Activated CD4-positive, alpha-beta T cell treated with anti-CD3 and anti-CD28 coated beads, Interleukin-2, amount 50 U/mL, for 48 hours (primary cell): ENCODE data around the gene NMT1.

ENCODE experiments used
- DNase-seq, 2 experiments: peaks; one replicate each; pipeline ENCODE4 v3.0.0-alpha.2; 2020

Gene NMT1

DNA sequence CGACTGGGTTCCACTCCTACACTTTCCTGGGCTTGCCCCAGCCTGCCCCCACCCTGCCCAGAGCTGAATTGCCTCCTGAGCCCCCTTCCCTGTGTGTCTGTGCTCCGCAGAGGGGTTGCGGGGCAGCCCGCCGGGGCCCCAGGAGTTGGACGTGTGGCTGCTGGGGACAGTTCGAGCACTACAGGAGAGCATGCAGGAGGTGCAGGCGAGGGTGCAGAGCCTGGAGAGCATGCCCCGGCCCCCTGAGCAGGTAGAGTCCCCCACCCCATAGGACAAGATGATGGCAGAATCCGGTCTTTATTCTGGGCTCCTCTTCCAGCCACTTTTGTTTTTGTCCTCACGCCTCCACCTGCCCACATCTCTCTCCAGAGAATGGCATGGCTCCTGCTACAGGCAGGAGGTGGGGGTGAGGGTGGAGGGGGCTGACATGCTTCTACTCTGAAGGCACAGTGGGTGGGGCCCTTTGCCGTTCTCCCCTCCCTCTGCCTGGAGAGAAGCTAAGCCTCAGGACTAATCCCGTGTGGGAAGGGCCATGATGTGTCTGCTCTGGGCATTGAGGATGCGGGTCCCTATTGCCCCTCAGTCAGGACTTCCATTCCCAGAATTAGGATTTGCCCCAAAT lies 77.9 kb downstream of the NMT1 start:
- no peak for DNase-seq

DNA sequence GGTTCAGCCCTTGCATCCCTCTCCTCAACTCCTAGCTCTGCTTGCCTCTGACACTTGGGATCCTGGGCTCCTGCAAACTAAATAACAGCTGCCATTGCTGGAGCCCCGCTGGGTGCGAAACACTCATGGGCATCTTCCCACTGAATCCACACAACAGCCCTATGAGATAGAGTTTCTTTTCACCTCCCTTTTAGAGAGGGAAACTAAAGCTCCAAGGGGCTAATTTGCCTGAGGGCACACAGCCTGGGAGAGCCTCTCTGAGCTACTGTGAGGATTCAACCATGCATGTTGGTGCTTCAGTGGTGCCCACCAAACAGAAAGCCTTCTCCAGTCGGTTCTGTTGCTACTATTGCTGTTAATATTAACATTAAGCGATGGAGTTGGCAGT lies 78.4 kb downstream of the NMT1 start:
- no peak for DNase-seq

DNA sequence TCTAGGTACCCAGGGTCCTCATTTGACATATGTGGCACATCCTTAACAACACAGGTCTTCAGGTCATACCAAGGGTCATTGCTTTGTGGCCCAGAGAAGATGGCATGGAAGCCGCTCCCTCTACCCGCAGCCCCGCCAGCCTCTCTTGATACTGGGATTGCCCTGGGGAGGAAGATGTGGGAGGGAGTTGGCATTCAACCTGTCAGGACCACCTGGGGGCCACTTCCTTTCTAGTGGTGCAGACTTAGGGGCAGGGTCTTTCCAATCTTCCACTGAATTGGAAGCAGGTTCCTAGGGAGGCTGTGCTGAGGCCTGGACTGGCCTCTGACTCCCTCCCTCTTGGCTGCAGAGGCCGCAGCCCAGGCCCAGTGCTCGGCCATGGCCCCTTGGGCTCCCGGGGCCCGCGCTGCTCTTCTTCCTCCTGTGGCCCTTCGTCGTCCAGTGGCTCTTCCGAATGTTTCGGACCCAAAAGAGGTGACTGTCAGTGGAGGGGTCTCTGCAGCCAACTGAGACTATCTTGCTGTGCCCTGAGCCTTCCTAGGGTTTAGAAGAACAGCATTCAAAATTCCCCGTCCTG lies 82.1 kb downstream of the NMT1 start:
- DNase-seq, result no peak

DNA sequence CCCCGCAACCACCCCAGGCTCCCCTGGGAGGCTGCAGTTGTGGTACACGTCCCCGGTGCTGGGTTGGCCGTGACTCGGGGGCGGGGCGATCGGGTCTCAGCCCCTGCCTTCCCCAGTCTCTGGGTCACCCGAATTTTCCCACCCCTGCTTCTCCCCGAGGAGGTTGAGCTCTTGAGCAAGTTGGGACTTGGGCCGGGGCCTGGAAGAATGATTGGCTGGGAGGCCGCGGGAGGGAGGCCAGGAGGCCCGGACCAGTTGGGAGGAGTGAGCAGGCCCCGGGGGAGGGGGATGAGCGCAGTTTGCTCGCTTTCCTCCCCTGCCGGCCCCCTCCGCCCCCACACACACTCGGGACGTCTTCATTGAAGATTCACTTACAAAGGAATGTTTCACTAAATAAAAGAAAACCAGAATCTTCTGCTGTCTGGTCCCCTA lies 82.7 kb downstream of the NMT1 start:
- DNase-seq, result peak; percentile 43 to 54

DNA sequence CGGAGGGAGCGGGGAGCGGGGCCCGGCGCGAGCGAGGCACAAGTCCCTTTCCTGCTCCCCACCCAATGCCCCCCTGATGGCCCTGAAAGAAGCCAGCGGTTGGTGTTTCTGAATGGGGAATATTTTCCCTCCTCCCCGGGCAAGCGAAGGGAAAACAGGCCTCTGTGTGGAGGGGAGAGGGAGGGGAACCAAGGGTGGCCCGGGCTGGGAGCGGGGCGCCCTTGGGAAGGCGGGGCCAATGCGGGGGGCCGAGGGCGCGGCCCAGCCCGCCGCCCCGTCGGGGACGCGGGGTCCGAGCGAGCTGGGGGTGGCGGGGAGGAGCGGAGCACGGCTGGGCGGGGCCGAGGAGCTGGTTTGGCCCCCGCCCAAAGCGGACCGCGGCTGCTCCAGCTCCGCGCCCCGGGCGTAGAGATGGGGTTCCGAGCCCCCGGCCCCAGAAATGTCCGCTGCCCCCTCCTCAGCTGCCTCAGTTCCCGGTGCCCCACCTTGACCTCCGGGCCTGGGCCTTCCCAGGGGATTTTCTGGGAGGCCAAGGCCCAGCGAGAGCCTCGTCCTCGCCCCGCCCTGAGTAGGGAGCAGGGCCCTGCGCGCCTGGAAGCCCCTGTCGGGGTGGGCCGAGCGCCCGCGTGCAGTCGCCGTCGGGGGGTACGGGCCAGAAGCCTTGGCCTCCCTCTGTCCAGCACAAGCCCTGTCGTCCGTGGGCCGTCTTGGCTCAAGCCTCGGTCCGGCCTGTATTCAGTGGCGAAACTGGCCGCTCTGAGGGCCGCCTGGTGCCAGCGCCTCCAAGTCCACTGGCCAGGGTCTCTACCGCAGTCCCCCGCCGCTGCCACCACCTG lies 83.3 kb downstream of the NMT1 start:
- peak; percentile 39 to 46 for DNase-seq

DNA sequence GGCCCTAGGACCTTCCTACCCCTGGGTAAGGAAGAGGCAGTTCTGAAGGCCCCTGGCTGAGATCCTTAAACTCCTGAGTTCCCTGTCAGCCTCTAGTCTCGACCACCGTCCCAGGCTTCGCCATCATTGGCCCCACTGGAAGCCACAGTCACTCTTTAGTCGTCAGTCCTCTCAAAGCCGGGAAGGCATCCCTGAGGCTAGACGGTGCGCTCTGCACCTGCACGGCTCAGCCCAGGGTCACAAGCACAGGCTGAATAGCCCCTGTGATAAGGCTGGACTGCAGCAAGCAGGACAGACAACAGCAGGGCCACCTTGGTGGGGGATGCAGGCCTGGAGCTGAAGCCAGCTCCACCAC lies 83.9 kb downstream of the NMT1 start:
- DNase-seq, result no peak

DNA sequence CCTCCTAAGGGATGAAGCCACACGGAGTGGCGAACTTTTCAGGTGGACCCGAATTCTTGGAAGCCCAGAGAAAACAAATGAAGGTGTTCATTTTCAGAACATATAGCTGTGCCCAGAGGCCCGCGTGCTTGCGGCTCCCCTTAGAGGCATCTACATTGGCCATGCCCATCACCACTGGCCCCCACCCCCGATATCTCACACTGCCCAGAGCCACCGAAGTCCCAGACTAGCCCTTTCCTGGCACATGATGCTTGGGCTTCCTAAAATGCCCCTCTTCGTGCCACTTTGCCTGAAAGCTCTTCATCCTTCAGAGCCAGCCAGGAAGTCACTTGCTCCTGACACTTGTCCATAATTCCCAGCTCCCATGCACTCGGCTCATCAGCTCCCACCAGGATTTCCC lies 85.0 kb downstream of the NMT1 start:
- no peak for DNase-seq

DNA sequence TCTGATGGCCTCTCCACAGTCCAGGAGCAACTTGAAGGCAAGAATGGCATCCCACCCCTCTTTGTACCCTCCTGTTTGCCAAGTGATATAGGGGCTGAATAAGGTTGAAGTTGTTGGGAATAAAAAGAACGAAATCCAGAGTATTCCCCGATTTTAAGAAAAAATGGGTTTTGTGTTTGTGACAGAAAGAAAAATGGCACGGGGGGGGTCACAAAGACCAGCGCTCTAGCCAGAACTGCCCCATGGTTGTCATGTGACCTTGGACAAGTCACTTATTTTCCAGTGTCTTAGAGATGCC lies 85.4 kb downstream of the NMT1 start:
- DNase-seq, result no peak

DNA sequence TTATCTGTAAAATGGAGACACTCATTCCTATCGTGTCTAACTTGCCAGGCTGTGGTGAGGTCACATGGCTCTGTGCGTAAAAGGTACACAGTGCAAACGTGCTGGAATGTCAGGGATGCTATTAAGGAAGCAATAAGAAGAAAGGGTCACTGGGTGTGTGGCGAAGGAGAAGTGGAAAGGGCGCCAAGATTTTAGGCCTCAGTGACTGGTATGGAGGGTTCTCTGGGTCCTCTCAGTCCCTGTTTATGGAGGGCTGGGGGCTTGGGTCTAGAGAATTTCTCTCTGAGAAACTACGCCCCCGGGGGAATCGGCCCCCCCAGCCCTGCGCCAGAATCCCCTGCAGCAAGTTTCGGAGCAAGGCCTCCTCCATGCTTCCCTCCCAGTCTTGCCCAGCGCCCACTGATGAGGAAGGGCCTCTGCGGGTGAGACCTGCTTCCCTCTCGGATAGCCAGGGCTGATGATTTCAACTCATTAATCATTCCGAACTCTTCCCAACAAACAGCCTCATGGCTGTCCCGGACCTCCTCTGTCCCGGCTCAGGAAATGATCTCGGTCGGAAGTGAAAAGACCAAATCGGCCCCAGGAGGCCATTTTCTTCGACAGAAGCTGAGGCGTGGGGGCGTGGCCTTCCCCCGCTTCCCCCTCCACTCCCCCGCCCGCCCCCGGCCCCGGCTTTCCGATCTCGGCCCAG lies 85.9 kb downstream of the NMT1 start:
- DNase-seq, result no peak

DNA sequence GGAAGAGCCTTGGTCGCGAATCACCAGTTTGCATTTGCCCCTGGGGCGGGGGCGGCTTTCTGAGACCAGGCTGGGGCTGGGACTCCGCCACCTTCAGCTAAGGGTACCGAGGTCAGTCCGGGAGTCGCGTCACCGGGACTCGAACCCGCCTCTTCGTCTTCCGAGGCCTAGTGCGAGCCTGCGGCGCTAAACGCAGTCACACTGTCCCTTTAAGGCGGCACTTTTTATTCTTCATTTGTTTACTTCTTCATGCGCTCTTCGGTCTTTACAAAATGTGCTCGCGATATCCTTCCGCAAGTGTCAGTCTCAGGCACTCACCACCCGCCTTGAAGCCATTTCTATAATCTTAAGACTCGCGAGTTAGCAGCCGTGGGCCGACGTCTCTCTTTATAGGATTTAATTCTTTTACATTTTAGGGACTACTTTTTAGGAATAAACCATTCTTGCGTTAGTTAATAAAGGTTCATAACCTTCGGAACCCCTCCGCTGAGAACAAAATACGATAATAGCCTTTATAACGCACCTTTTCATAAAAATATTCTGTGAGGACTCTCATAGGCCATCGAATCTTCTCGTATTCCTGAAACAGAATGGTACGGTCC lies 86.6 kb downstream of the NMT1 start:
- peak; percentile 81 to 84 for DNase-seq

DNA sequence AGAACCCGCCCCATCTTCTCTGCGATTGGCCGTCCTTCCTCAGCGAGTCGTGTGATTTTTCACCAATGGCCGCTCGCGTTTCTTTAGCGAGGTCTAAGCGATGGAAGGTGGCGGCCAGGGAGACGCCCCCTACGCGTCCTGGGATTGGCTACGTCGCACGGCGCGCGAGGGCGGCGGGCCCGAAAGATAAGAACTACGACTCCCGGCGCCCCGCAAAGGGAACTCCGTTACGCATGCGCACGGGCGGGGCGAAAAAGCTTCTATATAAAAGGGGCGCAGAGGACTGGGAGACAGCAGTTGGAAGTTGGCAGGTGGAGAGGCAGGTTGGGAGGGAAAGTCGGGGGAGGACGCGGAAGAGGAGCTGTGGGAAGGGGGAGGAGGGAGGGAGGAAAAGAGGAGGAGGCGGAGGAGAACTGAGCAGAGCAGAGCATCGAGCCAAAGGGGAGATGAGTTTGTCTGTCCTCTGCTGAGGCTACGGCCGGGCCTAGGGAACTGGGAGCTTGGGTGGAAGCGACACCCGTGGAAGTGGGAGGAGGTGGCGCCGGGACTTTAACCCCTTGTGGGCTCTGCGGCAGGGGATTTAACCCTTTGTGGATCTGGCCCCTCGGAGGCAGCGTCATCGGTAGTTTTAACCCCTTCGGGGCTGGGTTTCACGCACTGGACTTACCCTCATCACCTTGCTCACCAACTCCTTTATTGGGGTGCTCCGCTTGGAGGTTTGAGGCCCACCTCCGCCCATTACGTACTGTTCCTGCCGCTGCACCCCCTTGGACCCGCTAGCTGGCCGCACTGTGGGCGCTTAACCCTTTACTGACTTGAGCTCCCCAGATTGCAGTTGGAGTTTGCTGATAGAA lies 87.3 kb downstream of the NMT1 start, which contains the start of gene HEXIM1:
Gene HEXIM1 (plus strand): TSS at position 293 of the 854 bp plus-strand sequence. CDS start 716 bp downstream, outside the sequence.
- peak; percentile 97 to 98 for DNase-seq

DNA sequence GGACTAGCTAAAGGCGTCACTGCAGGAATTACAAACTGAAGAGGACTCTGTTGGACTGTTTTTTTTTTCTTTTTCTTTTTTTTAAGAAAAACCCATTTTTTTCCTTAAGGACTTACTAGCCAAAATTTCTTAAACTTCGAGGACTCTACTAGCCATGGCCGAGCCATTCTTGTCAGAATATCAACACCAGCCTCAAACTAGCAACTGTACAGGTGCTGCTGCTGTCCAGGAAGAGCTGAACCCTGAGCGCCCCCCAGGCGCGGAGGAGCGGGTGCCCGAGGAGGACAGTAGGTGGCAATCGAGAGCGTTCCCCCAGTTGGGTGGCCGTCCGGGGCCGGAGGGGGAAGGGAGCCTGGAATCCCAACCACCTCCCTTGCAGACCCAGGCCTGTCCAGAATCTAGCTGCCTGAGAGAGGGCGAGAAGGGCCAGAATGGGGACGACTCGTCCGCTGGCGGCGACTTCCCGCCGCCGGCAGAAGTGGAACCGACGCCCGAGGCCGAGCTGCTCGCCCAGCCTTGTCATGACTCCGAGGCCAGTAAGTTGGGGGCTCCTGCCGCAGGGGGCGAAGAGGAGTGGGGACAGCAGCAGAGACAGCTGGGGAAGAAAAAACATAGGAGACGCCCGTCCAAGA lies 88.0 kb downstream of the NMT1 start:
- DNase-seq, result peak; percentile 76 to 84

DNA sequence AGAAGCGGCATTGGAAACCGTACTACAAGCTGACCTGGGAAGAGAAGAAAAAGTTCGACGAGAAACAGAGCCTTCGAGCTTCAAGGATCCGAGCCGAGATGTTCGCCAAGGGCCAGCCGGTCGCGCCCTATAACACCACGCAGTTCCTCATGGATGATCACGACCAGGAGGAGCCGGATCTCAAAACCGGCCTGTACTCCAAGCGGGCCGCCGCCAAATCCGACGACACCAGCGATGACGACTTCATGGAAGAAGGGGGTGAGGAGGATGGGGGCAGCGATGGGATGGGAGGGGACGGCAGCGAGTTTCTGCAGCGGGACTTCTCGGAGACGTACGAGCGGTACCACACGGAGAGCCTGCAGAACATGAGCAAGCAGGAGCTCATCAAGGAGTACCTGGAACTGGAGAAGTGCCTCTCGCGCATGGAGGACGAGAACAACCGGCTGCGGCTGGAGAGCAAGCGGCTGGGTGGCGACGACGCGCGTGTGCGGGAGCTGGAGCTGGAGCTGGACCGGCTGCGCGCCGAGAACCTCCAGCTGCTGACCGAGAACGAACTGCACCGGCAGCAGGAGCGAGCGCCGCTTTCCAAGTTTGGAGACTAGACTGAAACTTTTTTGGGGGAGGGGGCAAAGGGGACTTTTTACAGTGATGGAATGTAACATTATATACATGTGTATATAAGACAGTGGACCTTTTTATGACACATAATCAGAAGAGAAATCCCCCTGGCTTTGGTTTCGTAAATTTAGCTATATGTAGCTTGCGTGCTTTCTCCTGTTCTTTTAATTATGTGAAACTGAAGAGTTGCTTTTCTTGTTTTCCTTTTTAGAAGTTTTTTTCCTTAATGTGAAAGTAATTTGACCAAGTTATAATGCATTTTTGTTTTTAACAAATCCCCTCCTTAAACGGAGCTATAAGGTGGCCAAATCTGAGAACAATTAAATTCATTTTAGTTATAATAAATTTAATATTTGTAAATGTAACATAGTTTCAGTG lies 88.8 kb downstream of the NMT1 start:
- peak; percentile 53 to 60 for DNase-seq

DNA sequence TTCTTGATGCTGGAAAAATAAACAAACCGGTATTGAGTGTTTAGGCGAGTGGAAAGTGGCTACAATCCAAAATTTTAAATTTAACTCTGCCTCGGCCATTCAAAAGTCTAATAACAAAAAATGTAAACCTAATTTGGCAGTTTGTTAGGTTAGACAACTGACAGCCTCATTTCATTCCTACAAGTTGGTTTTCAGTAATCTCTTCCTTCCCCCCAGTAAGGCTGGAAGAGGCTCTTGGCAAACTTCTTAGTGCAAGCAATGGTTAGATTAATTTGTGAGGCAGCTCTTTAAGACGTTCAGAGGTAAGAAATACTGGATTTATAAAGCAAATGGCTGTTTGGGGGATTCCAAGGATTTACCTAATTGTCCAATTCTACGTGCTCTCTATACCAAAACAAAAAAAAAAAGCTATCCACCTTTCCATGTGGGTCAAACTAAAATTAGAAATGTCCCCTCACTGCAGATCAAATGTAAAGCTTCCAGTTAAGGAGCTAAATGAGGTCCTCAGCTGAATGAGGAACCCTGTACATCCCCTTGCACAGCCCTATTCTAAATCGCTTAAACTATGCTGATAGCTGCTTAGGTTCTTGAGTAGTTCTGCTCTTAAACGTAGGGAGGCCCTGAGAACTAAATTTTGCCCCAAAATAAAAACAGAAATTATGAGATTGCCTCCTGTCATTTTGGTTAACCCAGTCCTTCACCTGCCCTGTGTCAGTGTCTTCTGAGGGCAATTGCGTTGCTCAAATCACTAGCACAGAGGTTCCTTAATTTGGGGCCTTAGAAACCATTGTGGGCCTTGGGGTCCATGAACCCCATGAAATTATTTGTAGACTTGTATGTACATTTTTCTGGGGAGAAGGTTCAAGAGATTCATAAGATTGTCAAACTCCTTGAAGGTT lies 90.0 kb downstream of the NMT1 start:
- DNase-seq, result no peak

DNA sequence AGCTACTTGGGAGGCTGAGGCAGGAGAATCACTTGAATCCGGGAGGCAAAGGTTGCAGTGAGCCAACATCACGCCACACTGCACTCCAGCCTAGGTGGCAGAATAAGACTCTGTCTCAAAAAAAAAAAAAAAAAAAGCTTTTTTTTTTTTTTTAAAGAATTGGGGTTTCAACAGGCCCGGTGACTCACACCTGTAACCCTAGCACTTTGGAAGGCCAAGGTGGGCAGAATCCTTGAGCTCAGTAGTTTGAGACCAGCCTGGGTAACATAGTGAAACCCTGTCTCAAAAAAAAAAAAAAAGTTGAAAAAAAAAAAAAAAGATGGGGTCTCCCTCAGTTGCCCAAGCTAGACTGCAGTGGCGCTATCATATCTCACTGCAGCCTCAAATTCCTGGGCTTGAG lies 93.9 kb downstream of the NMT1 start:
- no peak for DNase-seq

DNA sequence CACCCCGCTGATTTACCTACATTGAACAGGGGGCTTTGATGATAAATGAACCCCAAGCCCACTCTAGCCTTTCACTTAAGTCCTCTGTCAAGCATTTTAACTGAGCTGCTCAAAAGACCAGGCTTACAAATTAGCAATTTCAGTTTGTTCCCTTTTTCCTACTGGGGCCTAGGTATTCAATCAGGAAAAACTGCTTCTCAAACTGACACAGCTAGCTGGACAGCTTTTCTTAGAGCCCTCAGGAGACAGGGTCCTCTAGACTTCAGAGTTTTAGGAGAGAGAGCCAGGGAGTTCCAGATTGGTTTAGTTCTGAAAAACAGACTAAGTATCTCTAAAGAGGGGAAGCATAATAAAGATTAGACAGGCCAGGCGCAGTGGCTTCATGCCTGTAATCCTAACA lies 94.4 kb downstream of the NMT1 start:
- no peak for DNase-seq

DNA sequence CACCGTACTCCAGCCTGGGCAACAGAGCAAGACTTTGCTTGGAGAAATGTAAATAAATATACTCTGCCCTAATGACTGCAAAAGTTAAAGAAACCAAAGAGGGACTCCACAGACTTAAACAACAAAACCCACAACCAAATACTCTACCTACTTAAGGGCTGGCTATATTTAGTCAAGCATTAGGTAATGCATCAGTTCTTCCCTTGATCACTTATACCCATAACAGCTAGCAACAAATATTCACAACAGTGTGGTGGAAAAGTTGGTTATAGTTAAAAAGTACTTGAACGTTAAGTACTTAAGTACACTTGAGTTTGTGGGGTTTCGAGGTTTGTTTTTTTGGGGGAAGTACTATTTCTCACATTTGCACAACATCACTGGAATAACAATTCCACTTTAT lies 95.1 kb downstream of the NMT1 start:
- DNase-seq, result no peak
